Activated CD4-positive, alpha-beta T cell treated with anti-CD3 and anti-CD28 coated beads for 4 hours (primary cell): Measurements from ENCODE around the gene RPS29.

ENCODE experiments used
- DNase-seq, 2 donors: peaks; one replicate each; pipeline ENCODE4 v3.0.0-alpha.2; 2020

RPS29 gene

GRCh38 chr14:49594347-49595091 lies 8.3 kb upstream of the RPS29 start:
- no peak for DNase-seq

GRCh38 chr14:49593016-49593415 lies 6.8 kb upstream of the RPS29 start:
- DNase-seq = no peak

- DNase-seq = no peak
Observed at GRCh38 chr14:49589387-49589786, 3.2 kb upstream of the RPS29 start.

- peak; percentile 46 to 59 for DNase-seq
Observed at GRCh38 chr14:49586673-49587460, 687 bp upstream of the RPS29 start.

- DNase-seq = peak in 1 of 2 donors; percentile 11
Observed at GRCh38 chr14:49584981-49585640, 1.1 kb downstream of the RPS29 start.

- DNase-seq = no peak
Observed at GRCh38 chr14:49584058-49584457, 2.1 kb downstream of the RPS29 start.

- no peak for DNase-seq
Observed at GRCh38 chr14:49583629-49584028, 2.6 kb downstream of the RPS29 start.

GRCh38 chr14:49582113-49582977 lies 3.8 kb downstream of the RPS29 start:
- no peak for DNase-seq

- DNase-seq = no peak
Observed at GRCh38 chr14:49581209-49582112, 4.7 kb downstream of the RPS29 start.

- DNase-seq = no peak
Observed at GRCh38 chr14:49579841-49580240, 6.3 kb downstream of the RPS29 start.

GRCh38 chr14:49578141-49578540 lies 8.0 kb downstream of the RPS29 start:
- no peak for DNase-seq

- DNase-seq = no peak
Observed at GRCh38 chr14:49574038-49574437, 12.1 kb downstream of the RPS29 start.

- DNase-seq = no peak
Observed at GRCh38 chr14:49569281-49569680, 16.9 kb downstream of the RPS29 start.

- DNase-seq = no peak
Observed at GRCh38 chr14:49566714-49567113, 19.5 kb downstream of the RPS29 start.

- no peak for DNase-seq
Observed at GRCh38 chr14:49559979-49560768, 26.0 kb downstream of the RPS29 start.

- DNase-seq = no peak
Observed at GRCh38 chr14:49553892-49554291, 32.3 kb downstream of the RPS29 start.

GRCh38 chr14:49553106-49553505 lies 33.1 kb downstream of the RPS29 start:
- no peak for DNase-seq

GRCh38 chr14:49551569-49551968 lies 34.6 kb downstream of the RPS29 start:
- DNase-seq = no peak

- no peak for DNase-seq
Observed at GRCh38 chr14:49550286-49551184, 35.6 kb downstream of the RPS29 start.

GRCh38 chr14:49549881-49550280 lies 36.3 kb downstream of the RPS29 start:
- no peak for DNase-seq
